PC-3 (cell line): Measurements from ENCODE around the gene VEZT. TPM values are rescaled to one million over a fixed set of nuclear protein-coding genes. Genes with fewer than 3 reads are reported as not detected.

ENCODE experiments used
- ATAC-seq: fragments of 200-7000 bp; cut with Tn5 transposase; 2 replicates; pipeline ENCODE4 v1.9.1; 2020; ENCODE audit warnings: mild to moderate bottlenecking, moderate library complexity
- BruUV-seq: library from RNA; stranded (reverse); fragments of 400-500 nt; replicated peaks from 2 replicates; lab custom pipeline; 2021; lab: Mats Ljungman, UMichigan
- CTCF ChIA-PET: fragments of 300-600 bp; sonication (Branson Sonifier 250); formaldehyde crosslinking; loops from one replicate; lab custom pipeline; 2022; ENCODE audit warnings: antibody characterized with exemption; lab: Charles Lee
- POLR2A ChIA-PET: fragments of 300-600 bp; sonication (Branson Sonifier 250); formaldehyde crosslinking; loops from one replicate; lab custom pipeline; 2022; ENCODE audit warnings: antibody characterized with exemption; ENCODE audit not compliant: unreplicated experiment; lab: Charles Lee
- DNase-seq: peaks from one replicate; pipeline ENCODE4 v3.0.0-alpha.2; 2015
- H2AFZ ChIP-seq: fragments of 300-600 bp; sonication (generic); 2 replicates; pipeline ENCODE4 v1.6.0; 2016; ENCODE audit warnings: antibody characterized with exemption, low read length
- H3F3A ChIP-seq: fragments of 300-600 bp; sonication (generic); one replicate; pipeline ENCODE4 v1.6.0; 2017; ENCODE audit warnings: antibody characterized with exemption, low read length, control low read depth, mild to moderate bottlenecking; ENCODE audit not compliant: unreplicated experiment
- H3K27ac ChIP-seq: fragments of 300-600 bp; sonication (generic); 2 replicates; pipeline ENCODE4 v1.5.1; 2016; ENCODE audit warnings: mild to moderate bottlenecking, low read length
- H3K27me3 ChIP-seq: fragments of 300-600 bp; sonication (generic); 2 replicates; pipeline ENCODE4 v1.6.1; 2016; ENCODE audit warnings: low read length, mixed read lengths
- H3K36me3 ChIP-seq: fragments of 300-600 bp; sonication (generic); 2 replicates; pipeline ENCODE4 v1.6.1; 2016; ENCODE audit warnings: low read depth, mixed run types, low read length, mixed read lengths
- H3K4me1 ChIP-seq: fragments of 300-600 bp; sonication (generic); 2 replicates; pipeline ENCODE4 v1.5.1; 2016; ENCODE audit warnings: low read length; ENCODE audit not compliant: insufficient read depth
- H3K4me2 ChIP-seq: fragments of 300-600 bp; sonication (generic); 2 replicates; pipeline ENCODE4 v1.6.0; 2016; ENCODE audit warnings: low read length
- H3K4me3 ChIP-seq: fragments of 300-600 bp; sonication (generic); 2 replicates; pipeline ENCODE4 v1.5.1; 2016; ENCODE audit warnings: mild to moderate bottlenecking, low read length, mixed read lengths
- H3K79me2 ChIP-seq: fragments of 300-600 bp; sonication (generic); 2 replicates; pipeline ENCODE4 v1.6.1; 2017; ENCODE audit warnings: low read length, mixed read lengths
- H3K9ac ChIP-seq: fragments of 300-600 bp; sonication (generic); 2 replicates; pipeline ENCODE4 v1.6.0; 2016; ENCODE audit warnings: mild to moderate bottlenecking, low read length
- H3K9me2 ChIP-seq: fragments of 300-600 bp; sonication (generic); replicated peaks from 2 replicates; pipeline ENCODE4 v1.6.1; 2016; ENCODE audit warnings: mixed run types, low read length, mixed read lengths
- H3K9me3 ChIP-seq: fragments of 300-600 bp; sonication (generic); 2 replicates; pipeline ENCODE4 v1.6.1; 2016; ENCODE audit warnings: low read length, mixed read lengths
- H4K20me1 ChIP-seq: fragments of 300-600 bp; sonication (generic); 2 replicates; pipeline ENCODE4 v1.6.1; 2016; ENCODE audit warnings: low read length, mixed read lengths
- CTCF ChIP-seq: fragments of 300-600 bp; sonication (generic); conservative IDR thresholded peaks from 2 replicates; pipeline ENCODE4 v1.5.1; 2017; ENCODE audit warnings: antibody characterized with exemption, low read depth, mild to moderate bottlenecking, low read length
- EZH2 ChIP-seq: fragments of 300-600 bp; sonication (generic); IDR thresholded peaks from one replicate; pipeline ENCODE4 v1.6.1; 2017; ENCODE audit warnings: antibody characterized with exemption, mild to moderate bottlenecking, low read length; ENCODE audit not compliant: unreplicated experiment
- EZH2phosphoT487 ChIP-seq: fragments of 300-600 bp; sonication (generic); IDR thresholded peaks from 2 replicates; pipeline ENCODE4 v1.6.1; 2018; ENCODE audit warnings: mild to moderate bottlenecking, antibody characterized with exemption, low read length, borderline replicate concordance
- intact Hi-C: fragments of 100-400 bp; cut with micrococcal nuclease; formaldehyde crosslinking; loops from 2 replicates; pipeline ENCODE4 v1.9.0; 2023
- total RNA-seq: library from RNA; depleted of rRNA; stranded (reverse); fragments of >200 nt; gene quantifications from 2 replicates; pipeline ENCODE4 v1.2.3, GENCODE V29; 2014

The VEZT gene
- total RNA-seq, 1 experiment from 2014 or later = 83.6 TPM

DNA sequence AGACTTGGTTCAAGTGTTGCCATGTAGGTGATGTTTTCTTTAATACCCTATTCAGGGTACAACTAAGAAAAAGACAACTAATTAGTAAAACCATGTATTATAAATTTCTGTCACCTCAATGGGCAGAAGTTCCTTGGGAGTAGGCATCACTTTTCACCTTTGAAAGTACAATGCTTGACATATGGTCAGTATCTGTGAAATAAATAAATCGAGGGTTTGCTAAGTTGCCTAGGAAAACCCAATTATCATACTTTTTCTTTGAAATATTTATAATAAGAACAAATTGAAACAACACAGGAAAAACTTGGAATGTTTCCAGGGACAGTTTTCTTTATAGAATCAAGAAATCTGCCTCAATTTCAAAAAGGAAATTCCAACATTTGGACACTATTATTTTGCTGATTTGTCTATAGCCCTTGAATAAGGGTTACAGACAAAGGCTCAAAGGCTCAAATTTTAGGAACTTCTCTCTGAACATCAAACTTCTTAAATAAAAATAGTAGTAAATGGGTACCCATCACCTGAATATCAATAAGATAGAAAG lies 14.0 kb upstream of the VEZT start:
- Histone ChIP-seq H3K4me2 (peak overlapping the region; percentile 81), H3K9me2 (no peaks in the 10 kb centered on the region), H4K20me1 (no peaks in the 10 kb centered on the region), H2AFZ (no peak overlapping the region), H3K4me3 (peak overlapping the region; percentile 59), H3K27me3 (no peaks in the 10 kb centered on the region), H3K27ac (peak overlapping the region; percentile 97), H3K9me3 (no peaks in the 10 kb centered on the region), H3K36me3 (no peaks in the 10 kb centered on the region), H3F3A (no peaks in the 10 kb centered on the region), H3K9ac (peak overlapping the region; percentile 74), H3K4me1 (peaks cover 69% of the 10 kb centered on the region), H3K79me2 (peaks cover 88% of the 10 kb centered on the region)
- DNase-seq = no peak
- no TSS peak for BruUV-seq
- intact Hi-C loops = no loop called here
- POLR2A ChIA-PET = no interaction called here
- CTCF ChIA-PET = interaction anchor here (0.6 kb wide), 1 partner anchor 489 kb away, joined by 3 read pairs; no protein-coding TSS in a partner anchor
- no peak for ATAC-seq
- TF ChIP-seq CTCF (no peak), EZH2 (no peak), EZH2phosphoT487 (no peak)

DNA sequence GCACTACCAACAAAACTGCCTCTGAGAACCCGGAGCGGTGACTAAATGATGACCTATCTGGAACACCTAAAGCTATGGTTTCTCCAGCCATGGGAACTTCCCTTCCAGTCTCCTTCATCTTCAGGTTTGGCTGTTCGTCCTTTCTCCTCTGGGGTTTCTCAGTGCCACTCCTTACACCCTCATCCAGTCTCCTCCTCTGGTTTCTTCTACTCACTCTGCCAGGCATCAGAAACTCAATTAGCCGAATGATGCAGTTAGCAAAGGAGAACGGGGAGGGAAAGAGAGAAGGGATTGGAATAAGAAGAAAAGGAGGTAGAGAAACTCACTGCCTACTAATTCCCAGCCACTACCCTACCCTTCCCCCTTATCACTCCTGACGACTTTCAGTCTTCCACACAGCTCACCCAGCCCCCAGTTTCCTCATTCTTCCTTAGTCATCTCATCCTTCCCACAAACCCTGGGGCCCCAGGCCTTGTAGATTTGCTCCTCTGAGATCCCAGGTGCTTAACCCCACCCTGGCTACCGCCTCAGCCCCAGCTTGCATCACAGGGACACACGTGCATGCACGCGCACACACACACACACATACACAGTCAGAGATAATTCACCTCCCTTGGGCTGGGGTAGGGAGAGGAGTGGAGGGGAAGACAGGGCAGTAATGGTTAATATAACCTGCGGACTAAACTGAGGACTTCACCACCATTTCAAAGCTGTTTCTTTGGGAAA lies 13.3 kb upstream of the VEZT start:
- H3K4me1 ChIP-seq = peaks cover 69% of the 10 kb centered on the region

More for the DNA sequence above, 13.3 kb upstream of the VEZT start:
- peak; percentile 74 for ATAC-seq
- Histone ChIP-seq H3K9ac (peak overlapping the region; percentile 74), H3K79me2 (peaks cover 88% of the 10 kb centered on the region), H3K9me3 (no peaks in the 10 kb centered on the region), H3K27me3 (no peaks in the 10 kb centered on the region), H3K36me3 (no peaks in the 10 kb centered on the region), H3K27ac (peak overlapping the region; percentile 97), H3F3A (no peaks in the 10 kb centered on the region), H3K9me2 (no peaks in the 10 kb centered on the region), H3K4me3 (peak overlapping the region; percentile 59), H4K20me1 (no peaks in the 10 kb centered on the region), H3K4me2 (peak overlapping the region; percentile 81), H2AFZ (0 out of 2 replicates have a peak overlapping the region, but pooled peaks have one; percentile 11)
- TF ChIP-seq CTCF = no peak
- no peak for TF ChIP-seq EZH2
- TF ChIP-seq EZH2phosphoT487 = no peak
- BruUV-seq = no TSS peak
- ChIA-PET POLR2A (interaction anchor here (0.6 kb wide), 1 partner anchor 58 kb away, joined by 3 read pairs; no protein-coding TSS in a partner anchor), CTCF (interaction anchor here (0.6 to 0.7 kb wide), 3 partner anchors 83 to 490 kb away, joined by 3 read pairs; no protein-coding TSS in a partner anchor)
- intact Hi-C loops = no loop called here
- peak; percentile 97 for DNase-seq
